Hematopoietic multipotent progenitor cell treated with erythropoietin and hydrocortisone succinate and interleukin-3 and kit ligand, for 8 days (in vitro differentiated cells): ENCODE results near the gene DCTN3.

ENCODE experiments used
- DNase-seq: peaks from one replicate; pipeline ENCODE4 v3.0.0-alpha.2; 2015

Gene DCTN3

DNA sequence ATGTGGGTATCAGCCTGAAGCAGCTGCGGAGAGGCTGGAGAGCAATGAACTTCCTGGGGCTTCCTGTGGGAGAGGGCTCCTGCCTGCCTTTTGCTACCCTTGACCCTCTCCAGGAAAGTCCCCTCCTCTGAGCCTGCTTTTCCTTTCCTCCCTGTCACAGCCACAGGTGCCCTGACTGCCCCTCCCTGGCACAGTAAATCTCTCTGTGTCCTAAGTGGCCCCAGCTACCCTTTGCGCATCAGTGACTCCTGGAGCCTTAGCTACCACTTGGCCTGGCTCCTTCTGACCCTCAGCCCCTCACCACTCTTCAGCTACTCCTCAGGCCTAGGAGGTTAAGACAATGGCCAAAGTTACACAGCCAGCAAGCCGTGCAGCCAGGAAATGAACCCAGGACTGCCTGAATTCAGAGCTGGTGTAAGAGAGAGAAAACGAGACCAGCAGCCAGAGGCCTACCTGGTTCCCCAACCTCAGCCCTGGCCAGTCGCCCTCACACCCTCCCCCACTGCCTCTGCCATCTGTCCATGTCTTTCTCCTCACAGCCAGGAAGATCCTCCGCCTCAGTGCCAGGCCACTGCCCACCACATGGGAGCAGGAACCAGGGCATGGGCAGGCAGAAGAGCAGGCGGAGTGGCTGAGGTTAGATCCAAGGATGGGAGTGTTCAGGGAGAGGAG is 49.4 kb downstream of the DCTN3 start:
- no peak for DNase-seq

GRCh38 chr9:34570376-34570775 is 49.9 kb downstream of the DCTN3 start:
- no peak for DNase-seq

- no peak for DNase-seq
Measured at GRCh38 chr9:34568774-34569173, 51.5 kb downstream of the DCTN3 start.

DNA sequence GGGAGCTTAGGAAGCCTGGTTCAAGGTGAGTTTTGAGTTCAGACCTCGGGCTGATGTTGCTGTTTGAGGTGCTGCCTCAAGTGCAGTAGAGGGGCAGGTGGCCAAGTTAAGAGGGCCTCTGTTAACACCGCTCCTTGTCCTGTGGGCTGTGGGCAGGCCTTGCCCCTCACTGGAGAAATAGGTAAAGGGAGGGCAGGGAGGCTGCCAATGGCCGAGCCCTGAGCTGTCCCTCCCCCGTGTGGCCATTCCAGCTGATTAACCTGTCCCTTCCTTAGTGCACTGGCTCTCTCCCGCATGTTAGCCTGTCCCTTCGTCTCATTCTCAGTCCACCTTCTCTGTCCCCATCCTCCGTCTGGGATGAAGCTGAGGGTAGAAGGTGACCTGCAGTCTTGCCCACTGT is 52.2 kb downstream of the DCTN3 start:
- no peak for DNase-seq

DNA sequence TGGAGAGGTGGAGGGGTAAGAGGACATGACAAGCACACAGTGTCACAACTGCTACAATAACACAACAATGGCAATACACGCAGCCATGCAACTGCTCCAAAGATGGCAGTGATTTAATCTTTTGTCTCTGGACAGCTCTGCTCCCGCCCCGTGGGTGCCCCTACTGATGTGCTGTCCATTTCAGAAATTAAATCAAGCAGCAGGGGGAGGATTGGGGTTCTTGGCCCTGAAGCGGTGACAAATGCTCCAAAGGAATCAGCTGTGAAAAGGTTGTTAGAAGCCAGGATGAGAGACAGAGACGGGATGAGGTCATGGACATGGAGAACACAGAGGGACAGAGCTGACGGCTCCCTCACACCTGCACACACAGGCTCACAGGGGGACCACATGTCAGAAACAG is 53.3 kb downstream of the DCTN3 start:
- DNase-seq: no peak

DNA sequence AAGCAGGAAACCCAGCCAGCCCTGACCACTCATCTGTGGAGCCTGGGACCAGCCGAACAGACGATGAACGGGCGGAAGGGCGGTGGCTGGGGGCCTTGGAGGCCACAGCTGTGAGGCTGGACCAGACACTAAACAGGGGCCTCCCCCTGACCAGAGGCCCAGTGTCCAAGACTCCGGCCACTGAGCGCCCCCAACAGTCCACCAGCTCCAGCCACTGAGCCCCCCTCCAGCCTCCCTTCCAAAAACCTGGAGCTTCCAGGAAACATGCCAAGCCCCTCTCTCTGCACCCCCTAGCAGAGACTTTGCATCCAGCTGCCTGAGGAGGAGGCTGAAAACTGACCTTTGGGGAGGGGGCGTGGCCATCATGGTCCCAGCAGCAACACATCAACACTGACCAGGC is 54.0 kb downstream of the DCTN3 start:
- no peak for DNase-seq

DNA sequence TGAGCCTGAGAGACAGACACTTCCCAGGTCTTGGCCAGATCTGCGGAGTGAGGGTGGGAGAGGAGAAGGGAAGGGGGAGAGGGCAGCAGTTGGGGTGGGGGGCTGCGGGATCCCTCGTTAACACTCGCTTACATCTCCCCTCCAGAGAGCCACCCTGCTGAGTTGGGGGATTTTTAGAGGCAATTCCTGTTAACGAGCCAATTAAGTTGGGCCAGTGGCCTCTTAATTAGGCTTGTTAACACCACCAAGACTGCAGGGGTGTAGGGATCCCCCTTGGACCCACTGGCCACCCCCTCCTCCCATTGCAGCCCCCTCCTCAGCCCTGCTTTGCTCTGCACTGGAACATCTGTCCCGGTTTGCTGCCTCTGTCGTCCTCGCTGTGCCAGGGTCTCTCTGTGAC is 54.4 kb downstream of the DCTN3 start:
- DNase-seq: no peak

- no peak for DNase-seq
Measured at GRCh38 chr9:34564617-34565016, 55.7 kb downstream of the DCTN3 start.
